GM18499 (cell line): Measurements from ENCODE around the gene FKBP2.

Source experiments
- ATAC-seq: cut with Tn5 transposase; IDR thresholded peaks from one replicate; pipeline ENCODE4 v1.9.1; 2021; ENCODE audit warnings: moderate number of reproducible peaks; ENCODE audit not compliant: insufficient read depth, unreplicated experiment

Gene FKBP2

DNA sequence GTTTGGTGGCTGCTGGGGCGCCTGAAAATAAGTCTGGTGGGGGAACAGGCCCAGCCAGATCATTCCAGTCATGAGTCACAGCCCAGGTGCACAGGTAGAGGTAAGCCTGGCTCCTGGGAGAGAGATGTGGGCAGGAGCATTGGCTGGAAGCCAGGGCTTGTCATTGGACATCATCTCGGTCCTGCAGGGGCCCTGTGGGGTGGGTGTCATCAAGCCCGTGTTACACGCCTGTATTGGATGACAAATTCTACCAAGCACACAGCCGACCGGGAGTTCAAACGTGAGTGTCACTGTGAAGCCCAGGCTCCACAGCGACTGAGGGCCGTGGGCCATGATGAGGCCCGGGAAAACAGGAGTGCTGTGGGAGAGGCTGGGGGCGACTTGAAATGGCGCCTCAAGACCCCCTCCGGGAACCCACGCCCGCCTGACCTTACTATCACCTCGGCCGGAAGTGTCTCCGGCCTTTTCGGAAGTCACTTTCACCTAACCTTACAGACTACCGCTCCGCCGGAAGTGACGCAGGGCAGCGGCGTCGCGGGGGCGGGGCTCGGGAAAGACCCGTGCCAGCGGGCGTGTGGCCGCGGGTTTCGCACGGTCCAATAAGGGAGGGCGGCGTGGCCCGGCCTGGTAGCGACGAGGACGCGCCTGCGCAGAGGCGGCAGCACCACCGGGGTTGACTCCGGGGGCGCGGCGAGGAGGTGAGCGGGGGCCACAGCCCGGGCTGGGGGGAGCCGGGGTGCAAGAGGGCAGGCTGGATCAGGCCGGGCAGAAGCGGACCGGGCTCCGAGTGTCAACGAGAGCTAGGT lies at the start of gene FKBP2:
TSS of gene FKBP2 (plus strand) at position 661 of the 806 bp plus-strand sequence. CDS start 1,293 bp downstream, outside the sequence.
- peak; percentile 34 for ATAC-seq

DNA sequence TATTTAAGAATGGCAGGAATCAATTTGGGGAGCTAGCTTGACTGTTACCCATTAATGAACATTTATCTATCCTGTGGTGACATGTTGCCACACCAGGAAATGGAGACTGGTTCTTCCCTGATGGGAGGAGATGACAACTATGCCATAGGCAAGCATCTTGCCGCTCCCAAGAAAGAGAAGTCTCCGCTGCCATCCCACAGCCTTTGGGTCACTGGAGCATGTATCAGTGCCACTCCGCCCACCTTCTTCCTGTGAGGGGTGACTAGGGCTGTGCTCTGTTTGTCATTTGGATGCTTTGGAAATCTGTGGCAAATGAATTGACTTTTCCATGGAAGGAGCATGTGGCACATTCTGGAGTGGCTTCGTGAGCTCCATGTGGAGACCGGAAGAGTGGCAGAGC lies 48.5 kb upstream of the FKBP2 start:
- ATAC-seq = no peak

- no peak for ATAC-seq
Measured at GRCh38 chr11:64196626-64197025, 44.3 kb upstream of the FKBP2 start.

DNA sequence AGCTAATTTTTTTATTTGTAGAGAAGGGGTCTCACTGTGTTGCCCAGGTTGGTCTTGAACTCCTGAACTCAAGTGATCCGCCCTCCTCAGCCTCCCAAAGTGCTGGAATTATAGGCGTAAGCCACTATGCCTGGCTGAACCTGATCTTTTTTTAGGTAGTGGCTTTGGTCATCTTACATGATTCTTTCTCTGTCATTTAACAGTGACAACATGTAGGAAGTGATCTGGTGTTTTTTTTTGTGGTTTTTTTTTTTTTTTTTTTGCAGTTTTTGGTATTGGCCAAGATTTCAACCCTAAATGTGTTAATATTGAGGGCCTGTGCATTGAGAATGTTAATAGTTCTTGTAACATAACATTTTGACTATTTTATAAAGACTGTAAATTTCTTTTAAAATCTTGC lies 42.4 kb upstream of the FKBP2 start:
- no peak for ATAC-seq

- ATAC-seq = no peak
Measured at GRCh38 chr11:64201543-64201942, 39.4 kb upstream of the FKBP2 start.

DNA sequence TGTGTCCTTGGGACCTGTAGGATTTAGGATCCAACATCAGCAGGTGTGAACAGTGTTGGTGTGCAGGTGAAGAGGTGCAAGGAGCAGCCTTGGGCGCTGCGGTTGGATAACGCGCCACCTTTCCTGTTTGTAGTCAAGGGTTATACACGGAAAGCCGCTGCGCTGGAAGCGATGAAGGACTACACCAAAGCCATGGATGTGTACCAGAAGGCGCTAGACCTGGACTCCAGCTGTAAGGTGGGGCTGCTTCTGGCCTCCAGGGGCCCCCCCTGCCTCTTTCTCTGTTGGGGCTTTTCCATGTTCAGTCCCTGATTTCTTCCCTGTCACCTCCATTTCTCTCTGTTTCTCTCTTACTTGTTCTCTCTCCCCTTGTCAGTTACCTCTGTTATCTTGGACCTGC lies 37.9 kb upstream of the FKBP2 start:
- no peak for ATAC-seq

GRCh38 chr11:64203421-64204079 lies 37.3 kb upstream of the FKBP2 start:
- ATAC-seq = no peak

DNA sequence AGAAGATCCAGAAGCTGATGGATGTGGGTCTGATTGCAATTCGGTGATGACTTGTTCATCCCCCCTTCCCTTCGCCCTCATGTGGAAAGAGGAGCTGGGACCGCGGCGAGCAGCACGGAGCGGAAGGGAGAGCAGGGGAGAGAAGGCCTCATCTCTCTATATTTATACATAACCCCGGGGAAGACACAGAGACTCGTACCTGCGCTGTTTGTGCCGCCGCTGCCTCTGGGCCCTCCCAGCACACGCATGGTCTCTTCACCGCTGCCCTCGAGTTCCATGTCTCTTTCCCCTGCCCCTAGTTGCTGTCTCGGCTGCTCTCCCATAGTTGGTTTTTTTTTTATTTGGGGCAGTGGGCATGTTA lies 36.8 kb upstream of the FKBP2 start:
- ATAC-seq = no peak

DNA sequence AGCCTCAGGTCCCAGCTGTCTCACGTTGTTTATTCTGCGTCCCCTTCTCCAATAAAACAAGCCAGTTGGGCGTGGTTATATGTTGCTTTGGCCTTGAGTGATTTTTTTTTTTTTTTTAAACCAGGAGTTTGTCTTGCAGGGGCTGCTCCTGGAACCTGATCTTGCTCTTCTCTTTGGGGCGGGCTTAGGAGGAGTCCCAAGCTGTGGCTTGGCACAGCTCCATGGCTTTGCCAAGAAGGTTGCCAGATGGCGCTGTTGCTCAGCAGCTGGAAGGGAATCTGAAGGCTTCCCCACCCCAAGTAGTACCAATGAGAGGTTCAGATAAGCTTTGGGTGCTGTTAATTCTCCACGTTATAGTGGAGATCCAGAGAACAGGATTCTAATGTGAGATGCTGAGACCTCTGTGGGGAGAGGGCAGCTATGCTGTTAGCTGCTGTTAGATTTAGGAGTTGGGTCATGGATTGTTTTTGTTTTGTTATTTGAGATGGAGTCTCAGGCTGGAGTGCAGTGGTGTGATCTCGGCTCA lies 36.4 kb upstream of the FKBP2 start:
- no peak for ATAC-seq

- ATAC-seq = no peak
Measured at GRCh38 chr11:64206457-64207255, 34.2 kb upstream of the FKBP2 start, which contains the start of gene FERMT3. FERMT3 (plus strand) TSS chr11:64206721; CDS start chr11:64207365, 644 bp downstream.

GRCh38 chr11:64207256-64208085 lies 33.4 kb upstream of the FKBP2 start:
- ATAC-seq = no peak

DNA sequence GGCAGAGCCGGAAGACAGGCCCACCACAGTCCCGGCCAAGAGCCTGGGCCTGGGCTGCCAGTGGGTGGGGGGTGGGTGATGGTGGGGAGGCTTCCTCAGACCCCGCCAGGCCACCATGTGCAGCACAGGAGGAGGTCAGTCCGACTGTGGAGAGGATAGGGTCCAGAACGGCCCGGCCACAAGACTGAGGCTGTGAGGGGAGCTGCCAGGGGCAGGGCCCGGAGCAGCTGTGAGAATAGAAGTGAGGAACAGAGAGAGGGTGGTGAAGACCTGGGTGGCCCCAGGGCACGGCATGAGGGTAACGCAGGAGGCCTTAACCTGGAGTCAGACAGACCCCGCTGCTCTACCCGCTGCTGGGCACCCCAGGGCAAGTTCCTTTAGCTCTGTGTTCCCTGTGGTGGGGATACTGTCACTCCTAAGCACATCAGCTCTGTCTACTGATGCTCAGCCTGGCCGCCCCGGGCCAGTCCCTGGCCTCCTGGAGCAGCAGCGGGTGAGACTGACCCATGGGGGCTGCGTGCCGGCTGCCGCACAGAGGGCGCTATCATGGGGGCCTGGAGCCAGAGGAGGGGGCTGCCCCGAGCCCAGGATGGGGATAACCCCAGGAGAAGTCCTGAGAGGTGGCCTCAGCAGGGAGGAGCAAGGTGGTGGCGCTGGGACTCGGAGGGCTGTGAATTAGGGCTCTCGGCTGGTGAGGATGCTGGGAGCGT lies 32.7 kb upstream of the FKBP2 start:
- no peak for ATAC-seq

GRCh38 chr11:64208796-64209562 lies 31.9 kb upstream of the FKBP2 start:
- ATAC-seq = no peak

DNA sequence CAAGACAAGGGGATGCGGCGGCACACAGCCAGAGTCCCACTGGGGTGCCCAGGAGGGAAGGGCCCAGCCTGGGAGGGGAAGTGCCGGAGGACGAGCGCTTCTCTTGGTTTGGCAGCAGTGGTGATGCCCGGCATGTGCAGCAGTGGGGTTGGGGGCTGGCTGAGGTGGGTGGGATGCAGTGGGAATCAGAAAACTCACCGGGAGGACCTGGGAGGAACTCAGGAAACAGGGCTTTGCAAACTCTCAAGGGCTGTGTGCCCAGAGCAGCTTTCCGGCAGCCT lies 31.4 kb upstream of the FKBP2 start:
- ATAC-seq = no peak

DNA sequence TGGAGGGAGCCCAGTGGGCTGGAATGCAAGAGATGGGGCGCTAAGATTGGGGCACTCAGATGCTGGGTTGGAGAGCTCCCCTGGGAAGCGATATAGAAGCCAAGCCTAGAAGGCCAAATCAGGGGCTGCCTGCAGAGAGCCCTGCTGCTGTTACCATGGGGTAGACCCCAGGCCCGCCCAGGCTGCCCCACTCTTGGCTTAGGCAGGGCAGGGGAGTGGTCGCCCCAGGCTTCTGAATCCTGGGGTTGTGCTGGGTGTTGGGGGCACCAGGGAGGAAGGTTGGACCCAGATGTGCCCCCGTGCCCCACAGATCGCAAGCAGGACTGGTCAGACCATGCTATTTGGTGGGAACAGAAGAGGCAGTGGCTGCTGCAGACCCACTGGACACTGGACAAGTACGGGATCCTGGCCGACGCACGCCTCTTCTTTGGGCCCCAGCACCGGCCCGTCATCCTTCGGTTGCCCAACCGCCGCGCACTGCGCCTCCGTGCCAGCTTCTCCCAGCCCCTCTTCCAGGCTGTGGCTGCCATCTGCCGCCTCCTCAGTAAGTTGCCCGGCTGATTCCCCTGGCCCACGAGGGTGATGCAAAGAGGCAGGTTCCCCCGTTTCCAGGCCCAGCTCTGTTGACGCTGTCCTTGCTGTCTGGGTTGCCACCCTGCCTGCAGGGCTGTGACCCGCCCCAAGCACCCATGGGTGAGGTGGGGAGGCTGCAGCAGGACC lies 30.4 kb upstream of the FKBP2 start:
- ATAC-seq = no peak

DNA sequence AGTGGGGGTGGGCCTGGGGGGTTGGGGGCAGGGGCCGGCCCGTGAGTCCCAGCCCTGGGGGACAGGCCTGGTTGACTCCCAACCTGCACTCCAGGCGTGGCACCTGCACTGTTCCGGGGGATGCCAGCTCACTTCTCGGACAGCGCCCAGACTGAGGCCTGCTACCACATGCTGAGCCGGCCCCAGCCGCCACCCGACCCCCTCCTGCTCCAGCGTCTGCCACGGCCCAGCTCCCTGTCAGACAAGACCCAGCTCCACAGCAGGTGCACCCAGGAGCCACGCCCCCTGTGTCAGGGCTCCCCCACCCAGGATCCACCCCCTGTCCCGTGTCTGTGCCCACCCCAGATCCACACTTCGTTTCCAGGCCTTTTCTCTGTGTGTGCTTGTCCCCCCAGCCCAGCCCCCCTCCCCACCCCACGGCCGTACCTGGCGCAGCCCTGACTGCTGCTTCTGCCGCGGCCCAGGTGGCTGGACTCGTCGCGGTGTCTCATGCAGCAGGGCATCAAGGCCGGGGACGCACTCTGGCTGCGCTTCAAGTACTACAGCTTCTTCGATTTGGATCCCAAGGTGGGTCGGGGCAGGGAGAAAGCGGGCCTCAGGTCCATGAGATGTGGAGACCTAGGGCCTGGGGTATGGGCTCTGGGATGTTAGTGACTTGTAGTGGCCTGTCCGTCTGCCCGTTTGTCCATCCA lies 29.6 kb upstream of the FKBP2 start:
- no peak for ATAC-seq

DNA sequence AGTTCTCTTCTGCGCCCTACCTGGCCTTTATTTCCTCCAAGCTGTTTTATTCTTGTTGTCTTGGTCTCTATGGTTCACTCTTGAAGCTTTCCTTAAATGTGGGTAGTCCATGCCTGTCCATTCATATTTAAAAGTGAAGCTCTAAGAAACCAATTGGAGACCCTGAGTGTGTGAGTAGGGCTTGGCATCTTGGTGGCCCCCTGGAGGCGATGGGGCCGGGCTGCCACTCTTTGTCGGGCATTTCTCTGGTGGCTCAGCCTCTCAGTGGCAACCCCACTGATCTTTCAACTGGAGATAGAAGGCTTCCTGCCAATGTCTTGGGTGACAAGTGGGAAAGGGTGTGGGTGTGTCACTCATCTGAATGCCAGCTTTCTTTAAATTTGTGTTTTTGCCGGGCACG lies 24.0 kb upstream of the FKBP2 start:
- no peak for ATAC-seq
